SJSA1 (cell line): Measurements from ENCODE around the gene EHD4. TPM values are rescaled to one million over a fixed set of nuclear protein-coding genes. Genes with fewer than 3 reads are reported as not detected.

Experiments
- DNase-seq, 2 experiments: peaks; one replicate each; pipeline ENCODE4 v3.0.0-alpha.2; 2015 to 2020; ENCODE audit warnings: low spot score in 2 of 2, low read depth in 1 of 2
- H3K27ac ChIP-seq: fragments of 250-450 bp; sonication (Bioruptor Pico); 2 replicates; pipeline ENCODE4 v1.5.1; 2020; ENCODE audit warnings: mild to moderate bottlenecking, moderate library complexity
- H3K27me3 ChIP-seq: fragments of 250-450 bp; sonication (Bioruptor Pico); replicated peaks from 2 replicates; pipeline ENCODE4 v1.5.1; 2020; ENCODE audit warnings: mild to moderate bottlenecking, moderate library complexity
- H3K36me3 ChIP-seq: fragments of 250-450 bp; sonication (Bioruptor Pico); 2 replicates; pipeline ENCODE4 v1.5.1; 2020; ENCODE audit warnings: mild to moderate bottlenecking
- H3K4me1 ChIP-seq: fragments of 250-450 bp; sonication (Bioruptor Pico); replicated peaks from 2 replicates; pipeline ENCODE4 v1.6.1; 2021; ENCODE audit warnings: mild to moderate bottlenecking
- H3K4me3 ChIP-seq: fragments of 250-450 bp; sonication (Bioruptor Pico); 2 replicates; pipeline ENCODE4 v1.5.1; 2020; ENCODE audit warnings: mild to moderate bottlenecking
- H3K9me3 ChIP-seq: fragments of 250-450 bp; sonication (Bioruptor Pico); replicated peaks from 2 replicates; pipeline ENCODE4 v1.5.1; 2020; ENCODE audit warnings: mild to moderate bottlenecking
- total RNA-seq: library from RNA; depleted of rRNA; stranded (reverse); fragments of >200 nt; shearing (Covaris generic); gene quantifications from 2 replicates; pipeline ENCODE4 v1.2.3, GENCODE V29; 2014

The EHD4 gene
- total RNA-seq, 1 experiment from 2014 or later, result 26.8 TPM

DNA sequence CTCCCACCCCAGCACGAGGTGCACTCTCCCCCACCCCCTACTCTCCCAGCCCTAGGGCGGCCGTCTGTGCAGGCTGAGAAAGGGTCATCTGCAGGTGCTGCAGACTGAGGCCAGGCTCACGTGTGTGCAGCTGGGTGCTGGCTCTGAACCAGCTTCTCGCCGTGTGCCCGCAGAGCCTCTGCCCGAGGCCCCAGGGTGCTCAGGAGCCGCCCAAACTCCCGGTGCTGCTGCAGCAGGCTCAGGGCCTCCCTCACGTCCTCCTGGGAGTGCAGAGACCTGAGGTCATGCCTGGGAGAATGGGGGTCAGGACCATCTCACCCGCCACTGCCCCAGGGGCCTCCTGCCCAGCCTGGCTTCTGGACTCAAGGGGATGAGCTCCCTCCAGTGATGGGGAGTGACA, 95.7 kb downstream of the EHD4 start:
- Histone ChIP-seq H3K27me3 (no peaks in the 10 kb centered on the region), H3K36me3 (no peaks in the 10 kb centered on the region), H3K4me1 (no peaks in the 10 kb centered on the region), H3K9me3 (no peaks in the 10 kb centered on the region), H3K4me3 (no peak overlapping the region), H3K27ac (no peak overlapping the region)
- DNase-seq, result no peak

DNA sequence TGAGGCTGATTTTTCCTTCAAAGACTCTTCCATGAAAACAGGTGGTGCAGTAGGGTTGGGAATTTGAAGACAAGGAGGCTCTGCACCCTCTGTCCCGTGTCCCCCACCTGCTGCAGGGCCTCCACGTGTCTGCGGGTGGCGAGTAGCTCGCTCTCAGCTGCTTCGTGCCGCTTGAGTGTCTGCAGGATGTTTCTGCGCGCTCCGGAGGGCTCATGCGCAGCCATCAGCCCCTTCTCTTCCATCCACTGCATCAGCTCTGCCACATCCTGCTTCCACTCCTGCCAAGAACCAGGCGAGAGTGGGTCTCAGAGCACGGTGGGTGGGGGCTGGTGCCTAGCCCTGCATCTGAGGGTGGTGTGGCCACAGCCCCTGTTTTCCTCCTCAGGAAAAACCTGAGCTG, 96.3 kb downstream of the EHD4 start:
- no peak for DNase-seq
- no peaks in the 10 kb centered on the region for H3K36me3 ChIP-seq
- H3K9me3 ChIP-seq, result no peaks in the 10 kb centered on the region
- no peak overlapping the region for H3K4me3 ChIP-seq
- H3K27me3 ChIP-seq, result no peaks in the 10 kb centered on the region
- no peaks in the 10 kb centered on the region for H3K4me1 ChIP-seq
- no peak overlapping the region for H3K27ac ChIP-seq

DNA sequence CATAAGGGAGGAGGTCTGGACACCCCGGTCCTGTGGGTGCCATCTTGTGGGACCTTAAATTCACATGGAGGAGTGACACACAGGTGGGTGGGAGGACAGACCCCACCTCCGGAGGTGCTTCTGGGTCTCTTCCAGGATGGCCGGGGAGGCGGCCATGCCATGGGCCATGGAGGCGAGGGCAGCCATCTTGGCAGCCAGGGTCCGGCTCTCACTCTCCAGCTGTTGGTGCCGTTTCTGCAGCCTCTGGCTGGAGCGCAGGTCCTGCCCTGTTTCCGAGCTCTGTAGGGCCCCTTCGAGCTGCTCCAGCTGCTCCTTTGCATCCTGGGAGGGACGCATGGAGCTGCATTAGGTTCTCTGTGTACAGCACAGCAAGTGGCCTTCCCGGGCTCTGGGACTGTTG, 97.6 kb downstream of the EHD4 start:
- Histone ChIP-seq H3K9me3 (no peaks in the 10 kb centered on the region), H3K4me1 (no peaks in the 10 kb centered on the region), H3K4me3 (no peak overlapping the region), H3K36me3 (no peaks in the 10 kb centered on the region), H3K27me3 (no peaks in the 10 kb centered on the region), H3K27ac (no peak overlapping the region)
- no peak for DNase-seq

DNA sequence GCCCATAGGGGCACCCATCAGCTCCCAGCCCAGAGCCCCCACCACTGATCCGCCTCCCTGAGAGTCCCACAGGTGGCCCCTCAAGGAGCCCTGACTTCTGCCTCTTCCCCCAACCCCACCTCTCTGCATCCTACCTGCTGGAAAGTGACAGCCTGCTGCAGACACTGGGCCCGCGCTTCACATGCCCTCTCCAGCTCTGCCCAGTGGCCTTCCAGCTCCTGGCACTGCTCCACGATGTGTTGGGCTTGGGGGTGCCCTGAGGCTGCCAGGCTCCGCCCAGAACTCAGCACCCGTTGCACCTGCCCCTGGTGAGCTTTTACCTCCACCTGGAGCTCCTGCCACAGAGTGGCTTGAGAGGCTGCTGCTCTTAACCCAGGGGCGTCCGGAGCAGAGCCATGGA, 98.6 kb downstream of the EHD4 start:
- Histone ChIP-seq H3K4me1 (no peaks in the 10 kb centered on the region), H3K36me3 (no peaks in the 10 kb centered on the region), H3K27me3 (no peaks in the 10 kb centered on the region), H3K9me3 (no peaks in the 10 kb centered on the region), H3K27ac (no peak overlapping the region), H3K4me3 (no peak overlapping the region)
- no peak for DNase-seq

DNA sequence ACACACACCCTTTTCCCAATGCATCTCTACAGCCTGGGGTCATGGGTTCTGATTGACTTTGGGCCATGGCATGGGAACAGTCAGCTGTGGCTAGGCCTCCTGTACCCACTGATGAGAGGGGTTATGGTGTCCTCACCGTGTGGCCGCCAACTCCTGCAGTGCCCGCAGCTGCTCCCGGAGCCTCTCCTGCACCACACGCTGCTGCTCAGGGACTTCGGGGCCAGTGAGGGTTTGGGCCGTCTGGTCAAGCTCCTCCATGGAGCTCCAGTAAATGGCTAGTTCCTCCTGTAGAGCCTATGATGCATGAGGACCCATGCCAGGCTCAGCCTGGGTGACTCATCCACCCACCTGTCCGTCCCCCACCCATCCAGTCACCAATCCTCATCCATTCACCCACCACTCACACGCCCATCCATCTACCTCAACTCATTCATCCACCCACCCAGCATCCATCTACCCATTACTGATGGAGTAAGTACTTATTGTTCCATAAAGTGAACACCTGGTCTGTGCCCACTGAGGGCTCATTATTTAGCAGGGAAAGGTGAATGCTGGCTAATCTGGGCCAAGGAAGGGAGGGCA, 100.1 kb downstream of the EHD4 start:
- Histone ChIP-seq H3K4me1 (no peaks in the 10 kb centered on the region), H3K27me3 (no peaks in the 10 kb centered on the region), H3K4me3 (no peak overlapping the region), H3K36me3 (no peaks in the 10 kb centered on the region), H3K9me3 (no peaks in the 10 kb centered on the region), H3K27ac (no peak overlapping the region)
- DNase-seq, result no peak

DNA sequence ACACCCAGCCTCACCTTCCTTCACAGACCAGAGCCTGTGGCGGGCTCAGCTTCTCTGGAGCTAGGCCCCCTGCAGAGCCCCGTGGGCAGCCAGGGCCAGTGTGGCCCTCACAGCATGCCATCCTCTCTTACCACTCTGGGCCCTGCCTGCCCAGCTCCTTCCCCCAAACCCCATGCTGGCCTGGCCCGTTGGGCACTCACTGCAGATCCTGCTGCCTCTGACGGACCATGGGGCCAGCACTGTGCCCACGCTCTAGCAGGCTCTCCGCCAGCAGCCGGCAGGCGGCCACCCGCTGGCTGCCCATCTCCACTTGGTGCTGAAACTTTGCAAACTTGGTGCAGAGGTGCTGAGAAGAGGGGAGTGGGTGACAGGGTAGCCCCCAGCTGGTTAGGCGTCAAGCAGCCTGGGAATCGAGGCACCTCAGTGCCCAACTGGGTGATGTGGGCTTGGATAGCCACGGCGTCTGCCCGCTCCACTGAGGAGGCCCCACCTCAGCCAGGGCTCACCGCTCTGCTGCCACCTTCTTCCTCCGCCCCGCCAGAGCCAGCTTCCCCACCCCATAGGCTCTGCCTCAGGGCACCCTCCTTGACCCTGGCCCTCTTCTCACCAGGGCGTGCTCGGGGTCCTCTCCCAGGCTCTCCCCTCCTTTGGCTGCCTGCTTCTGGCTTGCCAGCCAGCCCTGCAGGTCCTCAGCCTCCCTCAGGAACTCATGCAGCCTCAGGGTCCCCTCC, 101.0 kb downstream of the EHD4 start:
- Histone ChIP-seq H3K27me3 (no peaks in the 10 kb centered on the region), H3K36me3 (no peaks in the 10 kb centered on the region), H3K4me3 (no peak overlapping the region), H3K4me1 (no peaks in the 10 kb centered on the region), H3K27ac (no peak overlapping the region), H3K9me3 (no peaks in the 10 kb centered on the region)
- DNase-seq, result no peak

DNA sequence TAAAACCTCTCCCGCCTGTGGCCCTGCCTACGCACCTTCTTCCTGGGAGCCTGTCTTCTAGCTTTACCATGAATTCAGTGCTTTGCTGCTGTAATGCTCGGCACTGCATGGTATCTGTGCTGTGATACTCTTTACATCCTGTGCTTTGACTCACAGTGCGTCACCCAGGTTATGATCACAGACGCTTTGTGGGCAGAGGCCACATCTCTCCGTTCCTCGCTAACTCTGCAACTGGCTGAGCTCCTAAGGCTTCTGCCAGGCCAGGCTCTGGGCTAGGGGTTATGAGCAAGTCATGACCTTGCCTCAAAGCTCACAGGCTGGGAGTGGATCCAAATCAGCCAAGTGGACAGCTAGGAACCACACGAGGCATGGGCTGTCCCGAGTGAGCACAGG, 101.7 kb downstream of the EHD4 start:
- H3K4me3 ChIP-seq, result no peak overlapping the region
- no peak for DNase-seq
- H3K36me3 ChIP-seq, result no peaks in the 10 kb centered on the region
- no peaks in the 10 kb centered on the region for H3K9me3 ChIP-seq
- no peaks in the 10 kb centered on the region for H3K4me1 ChIP-seq
- H3K27me3 ChIP-seq, result no peaks in the 10 kb centered on the region
- H3K27ac ChIP-seq, result no peak overlapping the region

DNA sequence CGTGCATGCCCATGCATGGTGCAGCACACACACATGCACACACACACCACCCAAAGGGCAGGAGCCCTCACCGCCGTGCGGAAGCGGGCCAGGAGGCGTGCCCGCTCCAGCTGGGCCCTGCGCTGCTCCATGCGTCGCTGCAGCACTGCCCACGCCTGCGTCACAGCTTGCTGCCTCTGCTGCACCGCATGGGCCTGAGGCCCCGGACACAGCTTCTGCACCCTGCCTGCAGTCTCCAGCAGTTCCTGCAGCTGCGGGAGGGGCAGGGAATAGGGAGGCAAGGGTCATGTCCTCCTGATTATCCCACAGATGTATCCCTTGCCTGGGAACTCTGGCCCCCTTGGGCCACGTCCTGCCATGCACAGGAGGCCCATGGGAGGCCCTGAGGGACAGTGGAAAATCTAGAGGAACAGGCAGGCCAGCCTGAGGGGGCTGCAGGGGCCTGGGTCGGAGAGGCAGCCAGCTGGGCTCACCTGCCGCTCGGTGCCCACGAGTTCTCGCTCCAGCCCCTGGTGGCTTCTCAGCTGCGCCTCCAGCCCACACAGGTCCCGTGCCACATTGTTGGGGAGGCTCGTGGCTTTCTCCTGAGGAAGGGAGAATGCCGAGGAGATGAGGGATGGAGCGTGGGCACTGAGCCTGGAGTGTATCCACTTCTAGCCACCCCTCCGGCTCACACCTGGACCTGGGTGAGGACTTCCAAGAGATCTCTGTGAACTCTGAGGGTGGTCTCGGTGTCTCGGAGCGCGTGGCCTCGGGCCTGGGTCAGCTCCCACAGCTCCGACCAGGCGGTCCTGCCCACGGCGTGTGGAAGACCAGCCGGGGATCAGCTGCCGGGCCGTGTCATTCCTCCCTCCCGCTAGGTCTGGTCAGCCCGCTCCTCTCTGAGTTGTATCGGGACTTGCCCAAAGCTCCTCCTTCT, 102.3 kb downstream of the EHD4 start:
- no peak for DNase-seq
- Histone ChIP-seq H3K4me1 (no peaks in the 10 kb centered on the region), H3K27ac (no peak overlapping the region), H3K4me3 (no peak overlapping the region), H3K9me3 (no peaks in the 10 kb centered on the region), H3K27me3 (no peaks in the 10 kb centered on the region), H3K36me3 (no peaks in the 10 kb centered on the region)

DNA sequence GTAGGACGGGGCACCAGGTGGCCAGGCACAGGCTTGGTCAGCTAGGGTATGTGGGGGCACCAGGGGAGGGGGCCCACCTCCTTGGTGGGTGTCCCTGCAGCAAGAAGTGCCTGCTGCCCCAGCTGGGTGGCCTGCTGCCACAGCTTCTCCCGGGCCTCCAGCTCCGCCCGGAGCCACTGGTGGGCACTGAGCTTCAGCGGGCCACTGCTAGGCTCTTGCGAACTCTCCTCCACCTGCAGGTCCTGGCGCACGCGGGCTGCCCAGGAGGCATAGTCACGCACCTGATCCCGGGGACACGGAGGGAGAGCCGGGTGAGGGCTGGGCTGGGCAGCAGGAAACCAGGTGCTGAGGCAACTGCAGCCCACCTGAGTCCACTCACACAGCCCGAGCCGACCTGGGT, 104.0 kb downstream of the EHD4 start:
- Histone ChIP-seq H3K9me3 (no peaks in the 10 kb centered on the region), H3K27ac (no peak overlapping the region), H3K4me1 (no peaks in the 10 kb centered on the region), H3K27me3 (no peaks in the 10 kb centered on the region), H3K4me3 (no peak overlapping the region), H3K36me3 (no peaks in the 10 kb centered on the region)
- no peak for DNase-seq

DNA sequence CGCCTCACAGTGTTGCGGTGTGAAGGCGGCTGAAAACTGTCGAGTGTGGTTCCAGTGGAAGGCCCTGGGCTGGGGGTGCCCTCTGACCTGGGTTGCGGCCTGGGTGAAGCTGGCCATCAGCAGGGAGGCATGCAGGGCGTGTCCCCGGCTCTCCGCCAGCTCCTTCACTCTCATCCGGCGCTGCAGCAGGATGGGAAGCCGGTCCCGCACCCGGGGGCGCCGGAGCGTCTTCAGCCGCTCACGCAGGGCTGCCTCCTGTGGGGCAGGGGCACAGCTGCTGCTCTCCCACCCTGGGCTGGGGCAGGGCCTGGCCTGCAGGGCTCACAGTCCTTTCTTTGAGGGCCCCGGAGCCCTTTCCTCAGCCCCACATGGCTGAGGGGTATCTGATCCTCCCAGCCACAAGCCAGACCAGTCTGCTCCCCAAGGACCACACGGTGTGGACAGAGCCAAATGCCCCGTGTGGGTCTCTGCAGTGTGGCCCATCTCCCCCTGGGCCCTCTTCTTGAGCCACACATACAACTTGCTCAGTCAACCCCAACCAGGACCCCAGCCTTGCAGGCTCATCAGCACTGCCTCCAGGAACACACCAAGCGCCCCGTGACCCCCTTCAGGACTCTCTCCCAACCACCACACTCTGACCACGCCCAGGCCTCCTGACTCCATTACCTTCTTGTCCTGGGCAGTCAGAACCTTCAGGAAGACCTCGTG, 105.3 kb downstream of the EHD4 start:
- no peak for DNase-seq

DNA sequence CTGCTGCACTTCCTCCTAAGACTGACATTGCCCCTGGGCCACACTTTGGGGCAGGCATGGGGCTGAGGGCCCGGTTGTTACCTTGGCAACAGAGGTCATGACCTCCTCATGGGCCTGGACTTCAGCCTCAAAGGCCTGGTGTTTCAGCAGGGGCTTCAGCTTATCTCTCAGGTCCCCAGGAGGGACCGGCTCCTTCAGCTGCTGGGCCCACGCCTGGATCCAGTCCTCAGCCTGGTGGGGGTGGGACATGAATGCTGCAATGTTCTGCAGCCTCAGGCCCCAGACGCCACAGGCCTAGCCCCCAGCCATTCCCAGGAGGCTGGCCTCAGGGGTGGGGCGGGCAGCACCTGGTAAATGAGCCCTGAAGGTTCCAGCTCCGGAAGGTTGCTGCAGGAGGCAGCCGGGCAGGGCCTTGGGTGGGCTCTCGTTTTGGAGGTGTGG, 106.1 kb downstream of the EHD4 start:
- no peaks in the 10 kb centered on the region for H3K36me3 ChIP-seq
- no peak overlapping the region for H3K4me3 ChIP-seq
- H3K27me3 ChIP-seq, result no peaks in the 10 kb centered on the region
- DNase-seq, result no peak
- H3K27ac ChIP-seq, result no peak overlapping the region
- H3K4me1 ChIP-seq, result no peaks in the 10 kb centered on the region
- H3K9me3 ChIP-seq, result no peaks in the 10 kb centered on the region

More for the DNA sequence above, 105.3 kb downstream of the EHD4 start:
- no peaks in the 10 kb centered on the region for H3K36me3 ChIP-seq
- no peak overlapping the region for H3K27ac ChIP-seq
- H3K4me3 ChIP-seq, result no peak overlapping the region
- H3K27me3 ChIP-seq, result no peaks in the 10 kb centered on the region
- no peaks in the 10 kb centered on the region for H3K9me3 ChIP-seq
- H3K4me1 ChIP-seq, result no peaks in the 10 kb centered on the region

DNA sequence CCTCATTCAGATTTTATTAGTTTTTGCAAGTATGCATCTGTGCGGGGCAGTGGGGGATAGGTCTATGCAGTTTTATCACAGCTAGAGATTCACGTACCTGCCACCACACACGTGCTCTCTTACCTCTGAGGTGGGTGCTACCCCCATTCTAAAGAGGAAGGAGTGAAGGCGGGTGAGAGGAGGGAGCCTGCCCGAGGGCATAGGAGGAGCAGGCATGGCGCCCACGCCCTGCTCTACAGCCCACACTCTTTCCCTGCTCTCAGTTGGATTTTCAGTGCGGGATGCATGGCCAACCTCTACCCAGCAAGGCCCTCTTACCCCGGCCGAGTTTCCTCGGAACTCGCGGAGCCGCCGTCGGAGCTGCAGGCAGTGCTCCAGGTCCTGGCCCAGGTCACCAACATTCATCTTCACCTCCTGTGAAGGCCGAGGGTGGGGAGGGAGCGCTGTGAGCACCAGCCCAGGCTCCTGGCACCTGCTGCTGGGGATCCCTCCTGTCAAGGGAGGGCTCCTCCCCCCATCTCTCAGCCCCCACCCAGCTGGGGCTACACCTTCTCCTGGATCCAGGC, 106.8 kb downstream of the EHD4 start:
- no peak for DNase-seq
- no peaks in the 10 kb centered on the region for H3K9me3 ChIP-seq
- H3K27ac ChIP-seq, result no peak overlapping the region
- H3K4me3 ChIP-seq, result no peak overlapping the region
- H3K36me3 ChIP-seq, result no peaks in the 10 kb centered on the region
- no peaks in the 10 kb centered on the region for H3K4me1 ChIP-seq
- no peaks in the 10 kb centered on the region for H3K27me3 ChIP-seq

DNA sequence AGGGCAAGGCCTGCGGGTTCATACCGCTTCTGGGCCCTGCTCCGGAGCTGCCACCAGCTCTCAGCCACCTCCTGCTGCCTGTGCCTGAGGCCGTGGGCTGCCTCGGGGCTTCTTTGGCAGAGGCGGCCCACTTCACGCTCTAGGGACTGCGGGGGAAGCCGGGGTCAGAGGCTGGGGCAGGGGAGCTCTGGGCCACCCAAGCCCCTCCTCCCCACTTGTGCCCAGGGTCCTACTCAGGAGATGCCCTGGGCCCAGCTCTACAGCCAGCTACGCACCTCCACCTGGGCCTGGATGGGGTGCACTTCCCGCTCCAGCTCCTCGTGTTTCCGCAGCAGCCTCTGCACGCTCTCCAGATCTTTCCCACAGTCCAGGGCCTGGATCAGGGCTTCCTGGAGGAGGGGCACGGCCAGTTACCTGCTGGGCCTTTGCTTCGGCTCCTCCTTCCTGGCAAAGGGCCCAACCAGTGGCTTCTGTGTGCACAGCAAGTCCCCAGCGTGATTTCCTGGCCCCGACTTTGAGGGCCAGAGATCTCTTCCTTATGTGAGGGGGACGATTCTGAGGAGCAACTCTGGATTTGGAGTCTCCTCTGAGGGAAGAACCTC, 109.7 kb downstream of the EHD4 start:
- Histone ChIP-seq H3K4me3 (no peak overlapping the region), H3K27ac (no peak overlapping the region), H3K27me3 (no peaks in the 10 kb centered on the region), H3K9me3 (no peaks in the 10 kb centered on the region), H3K4me1 (no peaks in the 10 kb centered on the region), H3K36me3 (no peaks in the 10 kb centered on the region)
- no peak for DNase-seq
